Progenitor cell of endocrine pancreas (in vitro differentiated cells): ENCODE results near the gene SLC12A4. TPM values are rescaled to one million over a fixed set of nuclear protein-coding genes. Genes with fewer than 3 reads are reported as not detected.

Source experiments
- DNase-seq: peaks from one replicate; pipeline ENCODE4 v3.0.0; 2021; ENCODE audit warnings: low spot score; ENCODE audit not compliant: unreplicated experiment
- H3K27ac Mint-ChIP-seq: 2 replicates; pipeline ENCODE4 v1.8.0; 2021; ENCODE audit warnings: mild to moderate bottlenecking, moderate library complexity, mixed read lengths
- H3K27me3 Mint-ChIP-seq: 2 replicates; pipeline ENCODE4 v1.8.0; 2021; ENCODE audit warnings: mixed read lengths
- H3K36me3 Mint-ChIP-seq: 2 replicates; pipeline ENCODE4 v1.8.0; 2022; ENCODE audit warnings: mixed read lengths; ENCODE audit not compliant: insufficient read depth
- H3K4me1 Mint-ChIP-seq: 2 replicates; pipeline ENCODE4 v1.8.0; 2021; ENCODE audit warnings: low read depth, mixed read lengths
- H3K4me3 Mint-ChIP-seq: 2 replicates; pipeline ENCODE4 v1.8.0; 2021; ENCODE audit warnings: low read depth, mild to moderate bottlenecking, moderate library complexity, mixed read lengths
- H3K9me3 Mint-ChIP-seq: 2 replicates; pipeline ENCODE4 v1.8.0; 2021; ENCODE audit warnings: low read depth, mixed read lengths
- CTCF ChIP-seq: fragments of 200-600 bp; sonication (generic); IDR thresholded peaks from one replicate; pipeline ENCODE4 v1.5.0; 2021; ENCODE audit warnings: antibody characterized with exemption, mild to moderate bottlenecking; ENCODE audit not compliant: unreplicated experiment
- total RNA-seq: library from RNA; stranded (reverse); gene quantifications from 2 replicates; pipeline ENCODE4 v1.2.1, GENCODE V29; 2021

Gene SLC12A4
- total RNA-seq, 1 donor from 2014 or later, result 74.3 TPM

GRCh38 chr16:67901734-67902133, 66.7 kb downstream of the SLC12A4 start:
- Mint-ChIP-seq H3K4me3 (no peak overlapping the region), H3K36me3 (peaks cover 6% of the 10 kb centered on the region), H3K4me1 (no peaks in the 10 kb centered on the region), H3K27me3 (no peaks in the 10 kb centered on the region), H3K27ac (no peak overlapping the region), H3K9me3 (no peaks in the 10 kb centered on the region)
- DNase-seq, result no peak
- no peak for TF ChIP-seq CTCF

GRCh38 chr16:67897231-67897630, 71.2 kb downstream of the SLC12A4 start:
- Mint-ChIP-seq H3K9me3 (no peaks in the 10 kb centered on the region), H3K27ac (no peak overlapping the region), H3K4me1 (peaks cover 20% of the 10 kb centered on the region), H3K36me3 (peaks cover 2% of the 10 kb centered on the region), H3K4me3 (no peak overlapping the region), H3K27me3 (no peaks in the 10 kb centered on the region)
- no peak for TF ChIP-seq CTCF
- DNase-seq, result no peak

GRCh38 chr16:67893743-67894399, 74.6 kb downstream of the SLC12A4 start:
- DNase-seq, result no peak
- no peaks in the 10 kb centered on the region for H3K9me3 Mint-ChIP-seq
- H3K4me3 Mint-ChIP-seq, result peak overlapping the region; percentile 94
- H3K36me3 Mint-ChIP-seq, result peaks cover 2% of the 10 kb centered on the region
- no peak for TF ChIP-seq CTCF
- peak overlapping the region; percentile 99 for H3K27ac Mint-ChIP-seq
- H3K4me1 Mint-ChIP-seq, result peaks cover 24% of the 10 kb centered on the region
- H3K27me3 Mint-ChIP-seq, result no peaks in the 10 kb centered on the region

Other genes with a start within 250 kb of the SLC12A4 start
- gene GFOD2, start 249.3 kb downstream of the SLC12A4 start, total RNA-seq, result 38.8 and 40.7 TPM in 2 replicates
- 33.5 and 34.1 TPM in 2 replicates for gene RANBP10, start 162.1 kb downstream of the SLC12A4 start, total RNA-seq
- 12.3 and 14.5 TPM in 2 replicates for gene TSNAXIP1, start 161.7 kb downstream of the SLC12A4 start, total RNA-seq
- 28.6 and 32.0 TPM in 2 replicates for gene THAP11, start 126.3 kb downstream of the SLC12A4 start, total RNA-seq
- 167 and 177 TPM in 2 replicates for gene NUTF2, start 121.7 kb downstream of the SLC12A4 start, total RNA-seq
- 76.2 and 80.6 TPM in 2 replicates for gene CENPT, start 120.9 kb downstream of the SLC12A4 start, total RNA-seq
- 96.8 and 110 TPM in 2 replicates for gene EDC4, start 95.6 kb downstream of the SLC12A4 start, total RNA-seq
- gene NRN1L, start 83.8 kb downstream of the SLC12A4 start, total RNA-seq, result not detected in 2 replicates
- gene PSKH1, start 75.4 kb downstream of the SLC12A4 start, total RNA-seq, result 42.8 and 45.0 TPM in 2 replicates
- gene CTRL, start 36.8 kb downstream of the SLC12A4 start, total RNA-seq, result 0.57 and 2.2 TPM in 2 replicates
- 9.8 and 10.6 TPM in 2 replicates for gene PSMB10, start 31.8 kb downstream of the SLC12A4 start, total RNA-seq
- gene LCAT, start 24.5 kb downstream of the SLC12A4 start, total RNA-seq, result 31.9 and 32.1 TPM in 2 replicates
- gene DPEP3, start 11.9 kb upstream of the SLC12A4 start, total RNA-seq, result not detected in 2 replicates
- not detected in 2 replicates for gene DPEP2, start 30.8 kb upstream of the SLC12A4 start, total RNA-seq
- not detected in 2 replicates for gene DPEP2NB, start 47.3 kb upstream of the SLC12A4 start, total RNA-seq
- gene DDX28, start 54.6 kb upstream of the SLC12A4 start, total RNA-seq, result 9.5 and 10.4 TPM in 2 replicates
- gene DUS2, start 54.6 kb upstream of the SLC12A4 start, total RNA-seq, result 18.8 and 21.2 TPM in 2 replicates
- gene NFATC3, start 116.7 kb upstream of the SLC12A4 start, total RNA-seq, result 48.7 and 51.8 TPM in 2 replicates